Activated naive CD8-positive, alpha-beta T cell treated with anti-CD3 and anti-CD28 coated beads, Interleukin-2, amount 10 ng/mL, durations not matched to agents 7 days and 5 days (primary cell): ENCODE measurements around the gene SIGLECL1. TPM values are rescaled to one million over a fixed set of nuclear protein-coding genes. Genes with fewer than 3 reads are reported as not detected.

ENCODE experiments used
- ATAC-seq: fragments of 150-1000 bp; cut with Tn5 transposase; one replicate; pipeline ENCODE4 v1.10.0; 2021; ENCODE audit warnings: low read depth, moderate library complexity
- POLR2A ChIA-PET: fragments of 350-600 bp; sonication (Branson Sonifier 250); formaldehyde crosslinking; loops from one replicate; lab custom pipeline; 2021; ENCODE audit warnings: antibody characterized with exemption; lab: Charles Lee
- DNase-seq: peaks from one replicate; pipeline ENCODE4 v3.0.0; 2021
- H3K27ac Mint-ChIP-seq: one replicate; pipeline ENCODE4 v1.8.0; 2022; ENCODE audit warnings: mild to moderate bottlenecking, mixed read lengths
- H3K27me3 Mint-ChIP-seq: one replicate; pipeline ENCODE4 v1.8.0; 2022; ENCODE audit warnings: mild to moderate bottlenecking, moderate library complexity, mixed read lengths
- H3K36me3 Mint-ChIP-seq: one replicate; pipeline ENCODE4 v1.8.0; 2021; ENCODE audit warnings: mild to moderate bottlenecking, mixed read lengths
- H3K4me1 Mint-ChIP-seq: one replicate; pipeline ENCODE4 v1.8.0; 2021; ENCODE audit warnings: mixed read lengths
- H3K4me3 Mint-ChIP-seq: one replicate; pipeline ENCODE4 v1.8.0; 2022; ENCODE audit warnings: mild to moderate bottlenecking, moderate library complexity, mixed read lengths
- H3K9me3 Mint-ChIP-seq: one replicate; pipeline ENCODE4 v1.8.0; 2021; ENCODE audit warnings: mixed read lengths
- total RNA-seq, 2 experiments: library from RNA; stranded (reverse); gene quantifications; one replicate each; pipeline ENCODE4 v1.2.3, GENCODE V29; 2021

Gene SIGLECL1
- total RNA-seq, 2 experiments from 2014 or later: not detected

- no peak overlapping the region for H3K4me3 Mint-ChIP-seq
- H3K9me3 Mint-ChIP-seq: no peaks in the 10 kb centered on the region
- H3K27me3 Mint-ChIP-seq: peaks cover 2% of the 10 kb centered on the region
- H3K27ac Mint-ChIP-seq: no peak overlapping the region
- POLR2A ChIA-PET: no interaction called here
- no peaks in the 10 kb centered on the region for H3K4me1 Mint-ChIP-seq
- H3K36me3 Mint-ChIP-seq: no peaks in the 10 kb centered on the region
- ATAC-seq: no peak
- no peak for DNase-seq
These were observed 43.5 kb downstream of the SIGLECL1 start for GRCh38 chr19:51294211-51294976.

- H3K36me3 Mint-ChIP-seq: no peaks in the 10 kb centered on the region
- peaks cover 2% of the 10 kb centered on the region for H3K27me3 Mint-ChIP-seq
- POLR2A ChIA-PET: no interaction called here
- no peaks in the 10 kb centered on the region for H3K4me1 Mint-ChIP-seq
- H3K4me3 Mint-ChIP-seq: no peak overlapping the region
- DNase-seq (no peak), ATAC-seq (no peak)
- H3K27ac Mint-ChIP-seq: no peak overlapping the region
- H3K9me3 Mint-ChIP-seq: no peaks in the 10 kb centered on the region
These were observed 44.1 kb downstream of the SIGLECL1 start for GRCh38 chr19:51294977-51295375.

GRCh38 chr19:51295382-51296126, 44.7 kb downstream of the SIGLECL1 start:
- Mint-ChIP-seq H3K4me1 (no peaks in the 10 kb centered on the region), H3K27ac (no peak overlapping the region), H3K27me3 (peaks cover 2% of the 10 kb centered on the region), H3K9me3 (no peaks in the 10 kb centered on the region), H3K4me3 (no peak overlapping the region), H3K36me3 (no peaks in the 10 kb centered on the region)
- no peak for ATAC-seq
- POLR2A ChIA-PET: interaction anchor here (0.6 kb wide), 2 partner anchors 394 to 544 kb away, joined by 3 read pairs; no protein-coding TSS in a partner anchor
- DNase-seq: no peak

GRCh38 chr19:51296336-51297093, 45.6 kb downstream of the SIGLECL1 start:
- Mint-ChIP-seq H3K4me1 (no peaks in the 10 kb centered on the region), H3K4me3 (no peak overlapping the region), H3K9me3 (no peaks in the 10 kb centered on the region), H3K36me3 (no peaks in the 10 kb centered on the region), H3K27ac (no peak overlapping the region), H3K27me3 (peaks cover 2% of the 10 kb centered on the region)
- POLR2A ChIA-PET: interaction anchor here (0.6 kb wide), 1 partner anchor 545 kb away, joined by 3 read pairs; no protein-coding TSS in a partner anchor
- no peak for DNase-seq
- no peak for ATAC-seq

- H3K36me3 Mint-ChIP-seq: no peaks in the 10 kb centered on the region
- H3K4me1 Mint-ChIP-seq: no peaks in the 10 kb centered on the region
- no peak for ATAC-seq
- no peak overlapping the region for H3K4me3 Mint-ChIP-seq
- POLR2A ChIA-PET: no interaction called here
- no peaks in the 10 kb centered on the region for H3K9me3 Mint-ChIP-seq
- no peak for DNase-seq
- H3K27me3 Mint-ChIP-seq: peaks cover 3% of the 10 kb centered on the region
- no peak overlapping the region for H3K27ac Mint-ChIP-seq
These were observed 46.5 kb downstream of the SIGLECL1 start for GRCh38 chr19:51297406-51297805.

- no peak overlapping the region for H3K27ac Mint-ChIP-seq
- no peaks in the 10 kb centered on the region for H3K4me1 Mint-ChIP-seq
- DNase-seq: no peak
- ATAC-seq: no peak
- H3K36me3 Mint-ChIP-seq: no peaks in the 10 kb centered on the region
- POLR2A ChIA-PET: no interaction called here
- H3K9me3 Mint-ChIP-seq: peaks cover 6% of the 10 kb centered on the region
- no peak overlapping the region for H3K4me3 Mint-ChIP-seq
- peaks cover 18% of the 10 kb centered on the region for H3K27me3 Mint-ChIP-seq
These were observed 50.4 kb downstream of the SIGLECL1 start for GRCh38 chr19:51301266-51301665.

GRCh38 chr19:51305479-51305878, 54.6 kb downstream of the SIGLECL1 start:
- POLR2A ChIA-PET: no interaction called here
- H3K36me3 Mint-ChIP-seq: no peaks in the 10 kb centered on the region
- no peak overlapping the region for H3K27ac Mint-ChIP-seq
- ATAC-seq (no peak), DNase-seq (no peak)
- peaks cover 7% of the 10 kb centered on the region for H3K9me3 Mint-ChIP-seq
- H3K4me3 Mint-ChIP-seq: no peak overlapping the region
- H3K27me3 Mint-ChIP-seq: peaks cover 36% of the 10 kb centered on the region
- no peaks in the 10 kb centered on the region for H3K4me1 Mint-ChIP-seq

GRCh38 chr19:51311351-51312257, 60.7 kb downstream of the SIGLECL1 start, which contains the start of gene IGLON5:
Gene IGLON5 (plus strand): TSS chr19:51311644. CDS start chr19:51311848, 204 bp downstream.
- no peaks in the 10 kb centered on the region for H3K36me3 Mint-ChIP-seq
- POLR2A ChIA-PET: no interaction called here

GRCh38 chr19:51316688-51317087, 65.8 kb downstream of the SIGLECL1 start:
- peaks cover 24% of the 10 kb centered on the region for H3K27me3 Mint-ChIP-seq
- H3K36me3 Mint-ChIP-seq: no peaks in the 10 kb centered on the region
- DNase-seq (no peak), ATAC-seq (no peak)
- H3K27ac Mint-ChIP-seq: no peak overlapping the region
- H3K4me3 Mint-ChIP-seq: no peak overlapping the region
- peaks cover 3% of the 10 kb centered on the region for H3K4me1 Mint-ChIP-seq
- peaks cover 2% of the 10 kb centered on the region for H3K9me3 Mint-ChIP-seq
- POLR2A ChIA-PET: no interaction called here

More at GRCh38 chr19:51311351-51312257, 60.7 kb downstream of the SIGLECL1 start, which contains the start of gene IGLON5:
- no peak within 1 kb of the TSS for H3K4me3 Mint-ChIP-seq
- DNase-seq (no peak), ATAC-seq (no peak)
- peaks cover 42% of the 10 kb centered on the region for H3K27me3 Mint-ChIP-seq
- H3K4me1 Mint-ChIP-seq: peaks cover 3% of the 10 kb centered on the region
- peaks cover 3% of the 10 kb centered on the region for H3K9me3 Mint-ChIP-seq
- H3K27ac Mint-ChIP-seq: no peak within 1 kb of the TSS

GRCh38 chr19:51317376-51317775, 66.5 kb downstream of the SIGLECL1 start:
- Mint-ChIP-seq H3K36me3 (no peaks in the 10 kb centered on the region), H3K9me3 (peaks cover 2% of the 10 kb centered on the region), H3K27me3 (peaks cover 21% of the 10 kb centered on the region), H3K27ac (no peak overlapping the region), H3K4me3 (no peak overlapping the region), H3K4me1 (peaks cover 3% of the 10 kb centered on the region)
- DNase-seq (no peak), ATAC-seq (no peak)
- POLR2A ChIA-PET: no interaction called here

GRCh38 chr19:51317968-51318367, 67.1 kb downstream of the SIGLECL1 start:
- peaks cover 2% of the 10 kb centered on the region for H3K9me3 Mint-ChIP-seq
- POLR2A ChIA-PET: no interaction called here

More at GRCh38 chr19:51317968-51318367, 67.1 kb downstream of the SIGLECL1 start:
- no peak for ATAC-seq
- no peaks in the 10 kb centered on the region for H3K36me3 Mint-ChIP-seq
- no peak overlapping the region for H3K27ac Mint-ChIP-seq
- H3K27me3 Mint-ChIP-seq: peaks cover 23% of the 10 kb centered on the region
- no peak for DNase-seq
- H3K4me3 Mint-ChIP-seq: no peak overlapping the region
- peaks cover 3% of the 10 kb centered on the region for H3K4me1 Mint-ChIP-seq
